HUES6 (cell line): Measurements from ENCODE around the gene CARD6.
"Not testable (repeated sequence)": the region's sequence is repeated elsewhere in the genome, so short reads cannot be mapped to it uniquely, and the experiment has no call there.

Source experiments
- H3K27ac ChIP-seq: 2 replicates; pipeline ENCODE4 v1.7.0; 2013; ENCODE audit warnings: low read depth, mild to moderate bottlenecking, low read length, inconsistent platforms
- H3K27me3 ChIP-seq: 2 replicates; pipeline ENCODE4 v1.6.1; 2013; ENCODE audit warnings: low read length; ENCODE audit not compliant: control insufficient read depth, insufficient read depth
- H3K36me3 ChIP-seq: 2 replicates; pipeline ENCODE4 v1.6.1; 2013; ENCODE audit warnings: low read length; ENCODE audit not compliant: control insufficient read depth, insufficient read depth
- H3K4me1 ChIP-seq: 2 replicates; pipeline ENCODE4 v1.6.1; 2013; ENCODE audit warnings: low read length; ENCODE audit not compliant: control insufficient read depth, insufficient read depth
- H3K4me3 ChIP-seq: 2 replicates; pipeline ENCODE4 v1.5.1; 2013; ENCODE audit warnings: low read depth, low read length
- H3K9ac ChIP-seq: one replicate; pipeline ENCODE4 v1.6.1; 2013; ENCODE audit warnings: mild to moderate bottlenecking, low read length
- H3K9me3 ChIP-seq: 2 replicates; pipeline ENCODE4 v1.6.1; 2013; ENCODE audit warnings: low read depth, low read length; ENCODE audit not compliant: control insufficient read depth, insufficient read depth

CARD6 gene

GRCh38 chr5:40799258-40799657, 41.9 kb upstream of the CARD6 start:
- peak overlapping the region; percentile 97 for H3K4me3 ChIP-seq
- peaks cover 6% of the 10 kb centered on the region; the same call in 1 of the 2 replicates for H3K36me3 ChIP-seq
- H3K9ac ChIP-seq, result peak overlapping the region; percentile 79
- H3K9me3 ChIP-seq, result no peaks in the 10 kb centered on the region
- no peak overlapping the region for H3K27ac ChIP-seq
- H3K4me1 ChIP-seq, result peaks cover 12% of the 10 kb centered on the region
- no peaks in the 10 kb centered on the region for H3K27me3 ChIP-seq

GRCh38 chr5:40801771-40802562, 39.2 kb upstream of the CARD6 start:
- Histone ChIP-seq H3K4me3 (peak overlapping the region; percentile 25; the same call in 1 of the 2 replicates), H3K9me3 (no peaks in the 10 kb centered on the region), H3K27me3 (no peaks in the 10 kb centered on the region), H3K27ac (no peak overlapping the region), H3K36me3 (no peaks in the 10 kb centered on the region), H3K4me1 (peaks cover 12% of the 10 kb centered on the region), H3K9ac (no peak overlapping the region)

- Histone ChIP-seq H3K4me1 (peaks cover 4% of the 10 kb centered on the region; the same call in 1 of the 2 replicates), H3K36me3 (no peaks in the 10 kb centered on the region), H3K4me3 (no peak overlapping the region), H3K27me3 (no peaks in the 10 kb centered on the region), H3K9ac (no peak overlapping the region), H3K9me3 (no peaks in the 10 kb centered on the region), H3K27ac (no peak overlapping the region)
Measured at GRCh38 chr5:40812125-40812524, 29.0 kb upstream of the CARD6 start.

- H3K27me3 ChIP-seq, result no peaks in the 10 kb centered on the region
- H3K36me3 ChIP-seq, result no peaks in the 10 kb centered on the region
- no peaks in the 10 kb centered on the region for H3K4me1 ChIP-seq
- H3K9me3 ChIP-seq, result no peaks in the 10 kb centered on the region
- H3K4me3 ChIP-seq, result no peak overlapping the region
- H3K27ac ChIP-seq, result no peak overlapping the region
- H3K9ac ChIP-seq, result no peak overlapping the region
Measured at GRCh38 chr5:40813698-40814281, 27.4 kb upstream of the CARD6 start.

- H3K9me3 ChIP-seq, result no peaks in the 10 kb centered on the region
- H3K9ac ChIP-seq, result no peak overlapping the region
- no peak overlapping the region for H3K4me3 ChIP-seq
- peaks cover 22% of the 10 kb centered on the region for H3K36me3 ChIP-seq
- H3K4me1 ChIP-seq, result no peaks in the 10 kb centered on the region
- no peaks in the 10 kb centered on the region for H3K27me3 ChIP-seq
- H3K27ac ChIP-seq, result no peak overlapping the region
Measured at GRCh38 chr5:40823459-40823858, 17.7 kb upstream of the CARD6 start.

- not testable (repeated sequence) for H3K9ac ChIP-seq, H3K4me3 ChIP-seq, H3K27me3 ChIP-seq, H3K9me3 ChIP-seq, H3K27ac ChIP-seq, H3K4me1 ChIP-seq
- peaks cover 42% of the 10 kb centered on the region for H3K36me3 ChIP-seq
Measured at GRCh38 chr5:40825461-40826043, 15.6 kb upstream of the CARD6 start.

GRCh38 chr5:40826489-40827187, 14.5 kb upstream of the CARD6 start:
- H3K27me3 ChIP-seq, result no peaks in the 10 kb centered on the region
- H3K36me3 ChIP-seq, result peaks cover 53% of the 10 kb centered on the region
- H3K9ac ChIP-seq, result no peak overlapping the region
- H3K27ac ChIP-seq, result no peak overlapping the region
- no peaks in the 10 kb centered on the region for H3K9me3 ChIP-seq
- H3K4me3 ChIP-seq, result no peak overlapping the region
- H3K4me1 ChIP-seq, result no peaks in the 10 kb centered on the region

GRCh38 chr5:40827188-40827977, 13.8 kb upstream of the CARD6 start:
- H3K36me3 ChIP-seq, result peaks cover 60% of the 10 kb centered on the region
- H3K9ac ChIP-seq, result no peak overlapping the region
- H3K27ac ChIP-seq, result no peak overlapping the region
- no peaks in the 10 kb centered on the region for H3K9me3 ChIP-seq
- no peak overlapping the region for H3K4me3 ChIP-seq
- peaks cover 4% of the 10 kb centered on the region; the same call in 1 of the 2 replicates for H3K4me1 ChIP-seq
- no peaks in the 10 kb centered on the region for H3K27me3 ChIP-seq

GRCh38 chr5:40828021-40828631, 13.0 kb upstream of the CARD6 start:
- H3K27ac ChIP-seq, result no peak overlapping the region
- peaks cover 4% of the 10 kb centered on the region; the same call in 1 of the 2 replicates for H3K4me1 ChIP-seq
- no peaks in the 10 kb centered on the region for H3K9me3 ChIP-seq
- H3K36me3 ChIP-seq, result peaks cover 68% of the 10 kb centered on the region
- H3K4me3 ChIP-seq, result no peak overlapping the region
- no peaks in the 10 kb centered on the region for H3K27me3 ChIP-seq
- no peak overlapping the region for H3K9ac ChIP-seq
